ENCODE measurements around the gene RUFY1.

DNA sequence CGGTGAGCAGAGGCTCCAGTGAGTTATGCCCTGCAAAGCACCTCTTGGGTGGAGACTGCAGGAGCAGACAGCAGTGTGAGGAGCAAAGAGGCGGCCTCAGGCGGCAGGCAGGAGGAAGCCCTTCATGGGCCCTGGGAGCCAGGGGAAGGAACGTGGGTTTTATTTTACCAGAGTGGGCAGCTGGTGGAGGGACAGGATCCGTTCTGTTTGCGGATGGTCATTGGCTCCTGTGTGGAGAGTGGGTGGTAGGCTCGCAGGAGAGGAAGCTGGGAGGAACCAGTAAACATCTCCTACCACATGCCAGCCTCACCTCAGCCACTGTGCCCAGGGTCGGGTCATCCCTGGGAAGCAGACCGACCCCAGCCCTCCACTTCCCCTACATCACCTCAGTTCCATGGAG lies 48.7 kb downstream of the RUFY1 start:
- no peak for TF ChIP-seq POLR2AphosphoS5 (IDR thresholded peaks at IDR 0.05)
- TF ChIP-seq RAD21 (conservative IDR thresholded peaks at IDR 0.05), result no peak
- TF ChIP-seq EZH2 (IDR thresholded peaks at IDR 0.05; ENCODE audit: borderline replicate concordance, insufficient read depth, low read length, poor library complexity, severe bottlenecking), result no peak
- TF ChIP-seq, protein P1, sequence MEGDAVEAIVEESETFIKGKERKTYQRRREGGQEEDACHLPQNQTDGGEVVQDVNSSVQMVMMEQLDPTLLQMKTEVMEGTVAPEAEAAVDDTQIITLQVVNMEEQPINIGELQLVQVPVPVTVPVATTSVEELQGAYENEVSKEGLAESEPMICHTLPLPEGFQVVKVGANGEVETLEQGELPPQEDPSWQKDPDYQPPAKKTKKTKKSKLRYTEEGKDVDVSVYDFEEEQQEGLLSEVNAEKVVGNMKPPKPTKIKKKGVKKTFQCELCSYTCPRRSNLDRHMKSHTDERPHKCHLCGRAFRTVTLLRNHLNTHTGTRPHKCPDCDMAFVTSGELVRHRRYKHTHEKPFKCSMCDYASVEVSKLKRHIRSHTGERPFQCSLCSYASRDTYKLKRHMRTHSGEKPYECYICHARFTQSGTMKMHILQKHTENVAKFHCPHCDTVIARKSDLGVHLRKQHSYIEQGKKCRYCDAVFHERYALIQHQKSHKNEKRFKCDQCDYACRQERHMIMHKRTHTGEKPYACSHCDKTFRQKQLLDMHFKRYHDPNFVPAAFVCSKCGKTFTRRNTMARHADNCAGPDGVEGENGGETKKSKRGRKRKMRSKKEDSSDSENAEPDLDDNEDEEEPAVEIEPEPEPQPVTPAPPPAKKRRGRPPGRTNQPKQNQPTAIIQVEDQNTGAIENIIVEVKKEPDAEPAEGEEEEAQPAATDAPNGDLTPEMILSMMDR (IDR thresholded peaks at IDR 0.05; ENCODE audit: poor library complexity, severe bottlenecking), result no peak
- no peak for TF ChIP-seq TAF1 (IDR thresholded peaks at IDR 0.05; ENCODE audit: low read depth)
- no peak for TF ChIP-seq EP300 (conservative IDR thresholded peaks at IDR 0.05; ENCODE audit: poor library complexity, severe bottlenecking)
- no peak for TF ChIP-seq MXI1 (conservative IDR thresholded peaks at IDR 0.05; ENCODE audit: poor library complexity, severe bottlenecking)
- TF ChIP-seq SMC3 (conservative IDR thresholded peaks at IDR 0.05; ENCODE audit: poor library complexity), result no peak
- no peak for TF ChIP-seq REST (IDR thresholded peaks at IDR 0.05; ENCODE audit: borderline replicate concordance)

Measured in neural cell (in vitro differentiated cells).